Fibroblast of lung (primary cell): Measurements from ENCODE around the gene SLC9A3.

Experiments
- CTCF ChIP-seq, 2 donors: IDR thresholded peaks in 1 of 2; conservative IDR thresholded peaks in 1 of 2; 1 replicate in 1 of 2; 2 replicates in 1 of 2; pipeline ENCODE4 v1.5.1; 2011 to 2012; ENCODE audit warnings: low read length in 2 of 2, control low read depth in 1 of 2, inconsistent platforms in 1 of 2, low read depth in 1 of 2, mild to moderate bottlenecking in 1 of 2
- EZH2 ChIP-seq: IDR thresholded peaks from 2 replicates; pipeline ENCODE4 v1.5.1; 2012; ENCODE audit warnings: low read length, control low read depth, mild to moderate bottlenecking; ENCODE audit errors: missing control alignments

GRCh38 chr5:469752-470483 lies 54.3 kb downstream of the SLC9A3 start:
- no peak for TF ChIP-seq CTCF (conservative IDR thresholded peaks at IDR 0.05 in 1 of 2, IDR thresholded peaks at IDR 0.05 in 1 of 2; ENCODE audit: low read depth in 1 of 2, low read length in 2 of 2)
- TF ChIP-seq EZH2, result no peak
